Retina (tissue), 1 donor: ENCODE measurements around the gene SLC25A46.
"Not testable (repeated sequence)": the region's sequence is repeated elsewhere in the genome, so short reads cannot be mapped to it uniquely, and the experiment has no call there.

Experiments
- DNase-seq: peaks from one replicate; pipeline ENCODE4 v3.0.0-alpha.2; 2016

The SLC25A46 gene

DNA sequence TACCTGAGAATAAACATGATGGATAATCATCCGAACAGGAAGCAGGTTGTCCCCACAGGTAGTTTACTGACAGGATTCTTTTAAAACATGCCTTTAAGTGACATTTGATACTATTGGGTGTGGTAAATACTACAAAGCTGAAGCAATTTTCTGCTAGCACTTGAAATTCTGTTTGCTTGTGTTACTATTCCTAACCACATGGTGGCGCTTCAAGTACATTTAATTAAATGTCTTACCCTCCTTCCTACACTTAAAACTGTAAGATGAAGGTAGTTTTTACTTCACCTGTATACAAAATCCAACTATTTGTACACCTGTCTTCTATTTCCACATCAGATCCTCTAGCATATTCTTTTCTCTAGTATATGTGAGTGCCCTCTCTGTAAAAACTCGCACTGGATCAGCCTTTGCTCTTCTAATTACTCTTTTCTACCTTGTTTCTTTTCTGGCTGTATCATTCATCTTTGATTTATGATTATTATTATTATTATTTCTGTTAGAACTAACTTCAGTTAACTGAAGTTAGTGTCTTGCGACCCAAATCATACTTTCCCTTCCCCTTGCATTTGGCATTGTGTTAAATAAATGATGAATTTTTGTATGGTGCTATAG lies 18.4 kb downstream of the SLC25A46 start:
- peak; percentile 27 for DNase-seq

DNA sequence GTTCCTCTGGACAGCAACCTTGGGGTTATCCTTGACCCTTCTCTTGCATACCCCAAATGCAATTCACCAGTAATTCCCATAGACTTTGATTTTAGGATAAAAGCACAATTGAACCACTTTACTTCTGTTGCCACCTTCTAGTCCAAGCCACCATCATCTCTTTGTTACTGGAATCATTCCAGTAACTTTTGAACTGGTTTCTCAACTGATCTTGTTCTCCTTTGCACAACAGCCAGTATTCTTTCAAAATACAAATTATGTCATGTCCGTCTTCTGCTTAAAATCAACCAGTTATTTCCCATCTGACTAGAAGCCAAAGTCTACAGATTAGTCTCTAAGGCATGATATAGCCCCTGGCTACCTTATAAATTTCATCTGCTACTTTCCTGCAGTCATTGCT lies 21.4 kb downstream of the SLC25A46 start:
- DNase-seq: no peak

DNA sequence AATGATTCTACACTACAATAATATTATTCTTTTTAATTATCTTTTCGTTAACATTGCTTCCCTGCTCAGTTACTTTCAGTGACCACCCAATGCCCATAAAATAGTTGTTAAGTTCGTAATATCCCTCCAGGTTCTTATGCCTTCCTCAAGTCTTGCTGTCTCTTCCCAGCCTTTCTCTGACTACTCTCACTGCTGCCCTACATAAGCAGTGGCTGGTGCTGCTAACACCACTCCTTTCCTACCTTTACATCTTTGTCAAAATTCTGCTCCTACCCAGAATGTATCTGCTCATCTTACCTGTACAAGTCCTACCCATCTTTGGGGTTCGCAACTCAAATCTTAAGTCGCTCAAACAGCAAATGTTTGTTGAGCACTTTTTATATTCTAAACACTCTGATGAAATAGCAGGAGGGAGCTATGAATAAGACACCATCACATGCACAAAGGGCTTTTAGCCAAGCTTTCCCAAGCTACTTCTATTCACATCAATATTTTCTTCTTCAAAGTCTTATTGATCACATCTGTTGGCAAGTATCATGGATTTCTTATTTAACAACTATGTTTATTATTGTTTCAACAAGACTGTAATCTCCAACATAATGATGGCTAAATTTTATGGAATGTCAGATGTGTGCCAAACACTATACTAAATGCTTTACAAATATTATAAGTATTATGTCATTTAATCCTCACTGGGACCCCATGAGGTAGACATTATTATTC lies 29.5 kb downstream of the SLC25A46 start:
- DNase-seq: no peak

DNA sequence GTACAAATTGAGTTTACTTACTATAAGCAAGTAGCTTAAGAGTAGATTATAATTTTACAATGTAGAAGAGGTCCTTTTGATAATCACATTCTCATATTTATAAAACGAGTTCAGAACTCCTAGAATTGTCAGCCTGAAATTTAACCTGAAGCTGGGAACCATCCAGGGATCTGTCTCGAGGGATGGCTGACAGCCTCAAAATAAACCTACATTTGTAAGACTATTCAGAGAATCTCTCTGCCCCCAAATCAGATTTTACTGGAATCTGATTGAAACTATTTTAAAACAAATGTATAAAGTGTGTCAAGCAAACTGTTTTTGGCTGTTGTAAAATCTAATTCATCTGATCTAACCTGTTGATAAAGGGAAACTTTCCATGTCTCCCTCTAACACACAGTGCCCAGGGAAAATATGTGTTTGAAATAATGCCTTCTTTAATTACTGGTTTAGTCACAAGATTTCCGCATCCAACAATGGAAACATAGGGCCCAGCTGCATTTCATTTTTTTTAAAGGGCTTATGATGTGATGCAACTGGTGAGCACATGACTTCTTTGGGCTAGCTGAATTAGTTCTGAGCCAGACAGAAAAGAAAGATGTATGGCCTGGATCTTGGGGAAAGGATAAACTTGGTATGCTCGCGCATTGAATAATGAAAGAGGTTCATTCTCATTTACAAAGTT lies 30.3 kb downstream of the SLC25A46 start:
- no peak for DNase-seq

DNA sequence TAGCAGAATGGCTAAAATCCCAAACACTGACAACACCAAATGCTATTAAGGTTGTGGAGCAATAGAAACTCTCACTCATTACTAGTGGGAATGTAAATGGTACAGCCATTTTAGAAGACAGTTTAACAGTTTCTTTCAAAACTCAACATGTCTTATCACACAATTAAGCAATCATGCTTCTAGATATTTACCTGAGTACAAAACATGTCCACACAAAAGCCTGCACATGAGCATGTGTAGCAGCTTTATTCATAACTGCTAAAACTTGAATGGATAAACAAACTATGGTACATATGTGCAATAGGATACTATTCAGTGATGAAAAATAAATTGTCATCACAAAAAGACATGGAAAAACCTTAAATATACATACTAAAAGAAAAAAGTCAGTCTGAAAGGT lies 31.5 kb downstream of the SLC25A46 start:
- DNase-seq: no peak

DNA sequence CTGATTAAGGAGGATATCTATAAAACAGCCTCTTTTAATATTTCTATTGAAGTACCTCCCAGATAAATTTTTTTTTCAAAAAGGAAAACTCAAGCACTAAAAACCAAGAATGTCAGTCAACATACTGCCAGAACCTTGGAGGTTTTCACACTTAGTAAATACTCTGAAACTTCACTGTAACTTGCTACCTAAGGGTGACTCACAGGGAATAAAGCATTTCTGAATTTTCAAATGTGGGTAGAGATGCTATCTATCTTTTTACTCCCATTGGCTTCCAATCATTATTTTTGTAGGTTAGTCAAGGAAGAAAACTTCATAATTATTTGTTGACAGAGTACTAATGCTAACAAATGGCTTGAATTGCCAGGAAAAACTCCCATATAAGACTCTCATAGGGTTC lies 46.1 kb downstream of the SLC25A46 start:
- DNase-seq: no peak

DNA sequence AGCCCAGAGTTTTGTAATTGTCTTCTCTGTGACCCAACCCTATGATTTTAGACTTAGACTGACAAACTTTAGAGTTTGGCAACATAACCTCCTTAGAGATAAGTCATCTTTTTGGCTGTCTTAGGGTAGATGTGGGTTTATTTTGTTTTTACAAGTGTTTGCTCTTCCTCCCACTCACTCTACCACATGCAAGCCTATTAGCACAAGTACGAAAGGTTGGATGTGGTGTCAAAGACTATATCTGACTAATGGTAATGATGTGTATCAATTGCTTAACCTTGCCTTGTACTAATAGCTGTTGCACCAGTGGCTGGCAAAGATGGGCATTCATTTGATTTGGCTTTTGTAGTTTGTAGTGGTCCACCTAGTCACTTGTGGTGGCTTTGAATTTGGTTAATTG lies 46.5 kb downstream of the SLC25A46 start:
- no peak for DNase-seq

DNA sequence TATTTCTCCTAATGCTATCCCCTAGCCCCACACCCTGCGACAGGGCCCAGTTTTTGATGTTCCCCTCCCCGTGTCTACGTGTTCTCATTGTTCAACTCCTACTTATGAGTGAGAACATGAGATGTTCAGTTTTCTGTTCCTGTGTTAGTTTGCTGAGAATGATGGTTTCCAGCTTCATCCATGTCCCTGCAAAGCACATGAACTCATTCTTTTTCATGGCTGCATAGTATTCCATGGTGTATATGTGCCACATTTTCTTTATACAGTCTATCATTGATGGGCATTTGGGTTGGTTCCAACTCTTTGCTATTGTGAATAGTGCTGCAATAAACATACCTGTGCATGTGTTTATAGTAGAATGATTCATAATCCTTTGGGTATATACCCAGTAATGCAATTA lies 49.2 kb downstream of the SLC25A46 start:
- not testable (repeated sequence) for DNase-seq

DNA sequence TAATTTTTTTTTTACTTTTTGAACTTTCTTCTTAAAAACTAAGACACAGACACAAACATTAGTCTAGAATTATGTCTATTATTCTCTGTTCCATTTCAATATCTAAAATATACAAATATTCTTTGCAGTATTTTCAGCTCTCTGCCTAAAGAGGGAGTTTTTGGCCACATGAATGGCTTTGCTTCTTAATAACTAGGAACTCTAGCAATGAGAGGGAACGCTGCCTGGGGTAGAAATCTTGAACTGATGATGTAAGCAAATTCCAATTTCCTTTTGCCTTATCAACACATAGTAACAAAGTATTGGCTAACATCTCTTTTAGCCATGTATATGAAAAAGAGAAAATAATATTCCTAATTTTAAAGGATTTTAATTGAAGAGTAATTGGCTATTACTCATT lies 51.9 kb downstream of the SLC25A46 start:
- DNase-seq: no peak

DNA sequence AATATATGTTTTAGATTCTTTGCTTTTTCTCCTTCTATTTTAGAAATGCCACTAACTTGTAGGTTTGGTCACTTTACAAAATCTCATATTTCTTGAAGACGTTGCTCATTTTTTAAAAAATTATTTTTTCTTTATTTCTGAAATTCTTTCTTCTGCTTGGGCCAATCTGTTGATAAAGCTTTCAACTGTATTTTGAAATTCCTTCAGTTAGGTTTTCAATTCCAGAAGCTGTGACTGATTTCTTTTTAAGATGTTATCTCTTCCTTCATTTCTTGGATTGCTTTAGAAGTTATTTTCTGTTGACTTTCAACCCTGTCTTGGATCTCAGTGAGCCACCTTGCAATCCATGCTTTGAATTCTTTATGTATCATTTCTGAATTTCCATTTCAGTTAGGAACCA lies 64.2 kb downstream of the SLC25A46 start:
- DNase-seq: no peak

DNA sequence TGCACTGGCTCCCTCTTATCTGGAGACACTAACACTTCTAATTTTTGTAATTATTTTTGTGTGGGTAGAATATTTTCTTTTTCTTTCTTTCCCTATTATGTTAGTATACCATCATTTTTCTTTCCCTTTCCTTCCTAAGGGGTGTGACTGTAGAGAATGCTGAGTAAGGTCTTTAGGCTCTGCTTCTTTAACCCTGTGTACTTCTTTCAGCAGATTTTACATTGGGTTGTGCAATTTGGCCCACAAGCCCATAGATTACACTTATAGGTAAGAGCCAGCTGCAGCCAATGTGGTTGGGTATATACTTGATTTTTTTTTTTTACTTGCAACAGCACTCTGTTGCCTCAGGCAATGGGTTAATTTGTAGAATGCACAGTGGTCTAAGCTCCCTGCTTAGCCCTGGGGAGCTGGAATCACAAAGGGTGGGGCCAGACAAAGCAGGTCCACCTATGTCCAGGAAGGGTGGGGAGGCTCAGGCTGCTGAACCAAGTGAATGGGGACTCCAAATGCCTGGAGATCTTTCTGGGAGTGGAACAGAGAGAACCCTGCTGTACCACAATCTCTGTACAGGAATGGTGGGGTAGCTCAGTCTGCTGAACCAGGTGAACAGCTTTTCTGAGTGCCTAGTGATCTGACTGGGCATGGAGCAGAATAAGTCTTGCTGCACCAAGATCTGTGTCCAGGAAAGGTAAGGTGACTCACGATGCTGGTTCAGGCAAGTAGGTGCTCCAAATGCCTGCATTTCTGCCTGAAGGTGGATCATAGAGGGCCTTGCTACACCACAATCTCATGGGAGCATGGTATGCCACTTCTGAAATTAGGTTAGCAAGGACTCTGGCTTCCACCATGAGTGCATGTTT lies 64.9 kb downstream of the SLC25A46 start:
- no peak for DNase-seq

DNA sequence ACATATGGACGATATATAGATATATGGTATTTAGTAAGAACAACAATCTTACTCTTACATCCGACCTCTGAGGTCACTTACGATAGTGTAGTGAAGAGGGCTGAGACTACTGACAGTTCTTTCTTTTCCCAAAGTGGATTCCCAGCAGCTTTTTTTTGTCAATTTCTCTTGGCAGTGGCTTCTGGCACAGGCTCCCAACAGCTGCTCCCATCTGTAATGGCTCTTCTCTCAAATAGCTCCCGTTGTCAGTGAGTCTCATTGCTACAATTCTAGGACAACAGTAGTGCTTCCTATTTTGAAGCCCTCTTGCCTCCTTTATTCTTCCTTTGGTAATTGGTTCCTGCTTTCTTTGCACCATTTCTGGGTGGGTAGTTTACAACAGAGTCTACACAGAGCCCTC lies 68.4 kb downstream of the SLC25A46 start:
- DNase-seq: no peak

DNA sequence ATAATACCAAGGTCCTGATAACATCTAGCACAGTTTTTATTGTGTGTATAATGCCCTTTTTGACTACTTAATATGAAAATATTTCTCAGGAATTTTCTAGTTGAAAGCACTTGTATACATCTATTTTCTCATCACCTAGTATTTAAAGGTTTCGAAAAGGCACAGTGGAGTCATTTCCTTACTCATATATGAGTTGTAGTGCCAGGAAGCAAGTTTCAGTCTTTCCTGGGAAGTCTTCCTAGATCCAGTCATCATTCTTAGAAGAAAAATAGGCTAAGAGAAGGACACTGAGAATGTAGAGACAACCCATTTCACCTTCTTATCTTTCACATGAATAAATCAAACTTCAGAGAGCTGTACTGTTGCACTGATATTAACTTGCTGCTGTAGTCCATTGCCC lies 70.2 kb downstream of the SLC25A46 start:
- no peak for DNase-seq
